Sigmoid colon (tissue), 7 donors: Measurements from ENCODE around the gene PCNT. TPM values are rescaled to one million over a fixed set of nuclear protein-coding genes. Genes with fewer than 3 reads are reported as not detected.

Experiments
- DNase-seq: peaks from one replicate; pipeline ENCODE4 v3.0.0-alpha.2; 2019
- H3K27ac ChIP-seq, 4 donors: fragments of 200-600 bp; sonication (generic); one replicate each; pipeline ENCODE4 v1.5.1; 2016 to 2019; ENCODE audit warnings: mild to moderate bottlenecking in 1 of 4
- H3K27me3 ChIP-seq, 3 donors: fragments of 200-600 bp; sonication (generic); one replicate each; pipeline ENCODE4 v1.5.1; 2019; ENCODE audit warnings: mild to moderate bottlenecking in 1 of 3
- H3K36me3 ChIP-seq, 4 donors: fragments of 200-600 bp; sonication (generic); one replicate each; pipeline ENCODE4 v1.5.1; 2016 to 2019
- H3K4me1 ChIP-seq, 4 donors: fragments of 200-600 bp; sonication (generic); one replicate each; pipeline ENCODE4 v1.5.1; 2017 to 2019
- H3K4me3 ChIP-seq, 4 donors: fragments of 200-600 bp; sonication (generic); one replicate each; pipeline ENCODE4 v1.5.1; 2017 to 2019; ENCODE audit warnings: mild to moderate bottlenecking in 2 of 4, moderate library complexity in 1 of 4
- H3K9me3 ChIP-seq, 4 donors: fragments of 200-600 bp in 3 of 4; sonication (generic) in 3 of 4; one replicate each; pipeline versions ENCODE4 v1.5.1 to v1.6.1; 2013 to 2019
- EP300 ChIP-seq, 4 donors: sonication (generic); formaldehyde crosslinking; IDR thresholded peaks; one replicate each; pipeline ENCODE4 v1.6.1; 2017; ENCODE audit warnings: antibody characterized with exemption in 4 of 4
- POLR2A ChIP-seq, 2 donors: fragments of 450-650 bp; IDR thresholded peaks; one replicate each; pipeline ENCODE4 v1.6.1; 2016; ENCODE audit warnings: antibody characterized with exemption in 2 of 2, mild to moderate bottlenecking in 2 of 2, moderate library complexity in 2 of 2
- POLR2AphosphoS5 ChIP-seq, 4 donors: sonication (generic); formaldehyde crosslinking; IDR thresholded peaks; one replicate each; pipeline ENCODE4 v1.6.1; 2017; ENCODE audit warnings: antibody characterized with exemption in 4 of 4
- WGBS, 2 donors: extraction: QIAGEN DNeasy Blood & Tissue Kit; methylation state at CpG; one replicate each; pipeline ENCODE4 v1.1.7; 2013; 5-methylcytosine and 5-hydroxymethylcytosine counted together
- intact Hi-C: fragments of 100-400 bp; cut with DNase I; formaldehyde crosslinking; loops from one replicate; pipeline ENCODE4 v1.15.1; 2023
- polyA plus RNA-seq, 3 donors: library from polyadenylated mRNA; stranded (reverse); fragments of 200-250 nt; gene quantifications; one replicate each; pipeline ENCODE4 v1.2.3, GENCODE V29; 2013
- total RNA-seq, 4 donors: library from RNA; depleted of rRNA; stranded (reverse); fragments of >200 nt; gene quantifications; one replicate each; pipeline ENCODE4 v1.1.0, GENCODE V29; 2016
- TF ChIP-seq, protein P1 (sequence below), 4 experiments: fragments of 450-650 bp in 3 of 4; fragments of 200-600 bp in 1 of 4; IDR thresholded peaks; one replicate each; pipeline ENCODE4 v1.5.1; 2016 to 2019; ENCODE audit warnings: antibody characterized with exemption in 4 of 4, mild to moderate bottlenecking in 3 of 4, moderate library complexity in 2 of 4
- donor health status: healthy with polysubstance abuse.
- donor health status: Bipolar disorder and iron deficiency.
- donor health status: healthy.

PCNT gene
- total and polyA plus RNA-seq, 7 donors: 6.0 to 49.6 (median 18.5) TPM

GRCh38 chr21:46480466-46480865, 156.5 kb downstream of the PCNT start:
- no peaks in the 10 kb centered on the region for H3K27me3 ChIP-seq
- 94 to 96% methylated on average over 5 of the region's 5 CpGs for WGBS, 2 donors
- H3K9me3 ChIP-seq: no peaks in the 10 kb centered on the region
- no peaks in the 10 kb centered on the region for H3K36me3 ChIP-seq
- H3K27ac ChIP-seq: no peak overlapping the region
- TF ChIP-seq, protein P1, sequence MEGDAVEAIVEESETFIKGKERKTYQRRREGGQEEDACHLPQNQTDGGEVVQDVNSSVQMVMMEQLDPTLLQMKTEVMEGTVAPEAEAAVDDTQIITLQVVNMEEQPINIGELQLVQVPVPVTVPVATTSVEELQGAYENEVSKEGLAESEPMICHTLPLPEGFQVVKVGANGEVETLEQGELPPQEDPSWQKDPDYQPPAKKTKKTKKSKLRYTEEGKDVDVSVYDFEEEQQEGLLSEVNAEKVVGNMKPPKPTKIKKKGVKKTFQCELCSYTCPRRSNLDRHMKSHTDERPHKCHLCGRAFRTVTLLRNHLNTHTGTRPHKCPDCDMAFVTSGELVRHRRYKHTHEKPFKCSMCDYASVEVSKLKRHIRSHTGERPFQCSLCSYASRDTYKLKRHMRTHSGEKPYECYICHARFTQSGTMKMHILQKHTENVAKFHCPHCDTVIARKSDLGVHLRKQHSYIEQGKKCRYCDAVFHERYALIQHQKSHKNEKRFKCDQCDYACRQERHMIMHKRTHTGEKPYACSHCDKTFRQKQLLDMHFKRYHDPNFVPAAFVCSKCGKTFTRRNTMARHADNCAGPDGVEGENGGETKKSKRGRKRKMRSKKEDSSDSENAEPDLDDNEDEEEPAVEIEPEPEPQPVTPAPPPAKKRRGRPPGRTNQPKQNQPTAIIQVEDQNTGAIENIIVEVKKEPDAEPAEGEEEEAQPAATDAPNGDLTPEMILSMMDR (IDR thresholded peaks at IDR 0.05): no peak
- TF ChIP-seq POLR2AphosphoS5 (IDR thresholded peaks at IDR 0.05) (no peak), POLR2A (IDR thresholded peaks at IDR 0.05) (no peak), EP300 (IDR thresholded peaks at IDR 0.05) (no peak)
- H3K4me3 ChIP-seq: no peak overlapping the region
- peaks cover 0 to 3% (median 0%) of the 10 kb centered on the region in 4 donors for H3K4me1 ChIP-seq
- no peak for DNase-seq
- intact Hi-C loops: no loop called here

GRCh38 chr21:46482225-46482845, 158.4 kb downstream of the PCNT start:
- H3K9me3 ChIP-seq: no peaks in the 10 kb centered on the region
- no peak for DNase-seq
- no peak overlapping the region for H3K4me3 ChIP-seq
- no peaks in the 10 kb centered on the region for H3K27me3 ChIP-seq
- H3K4me1 ChIP-seq: peaks cover 0 to 3% (median 0%) of the 10 kb centered on the region in 4 donors
- TF ChIP-seq POLR2A (IDR thresholded peaks at IDR 0.05) (no peak), EP300 (IDR thresholded peaks at IDR 0.05) (no peak), POLR2AphosphoS5 (IDR thresholded peaks at IDR 0.05) (no peak)
- TF ChIP-seq, protein P1 (IDR thresholded peaks at IDR 0.05): no peak
- WGBS, 2 donors: 93 to 94% methylated on average over 6 of the region's 6 CpGs
- peaks cover 0 to 6% (median 0%) of the 10 kb centered on the region in 4 donors for H3K36me3 ChIP-seq
- intact Hi-C loops: no loop called here
- H3K27ac ChIP-seq: no peak overlapping the region

- Histone ChIP-seq H3K27ac (no peak overlapping the region), H3K4me1 (peaks cover 0 to 3% (median 0%) of the 10 kb centered on the region in 4 donors), H3K27me3 (no peaks in the 10 kb centered on the region), H3K4me3 (no peak overlapping the region), H3K9me3 (no peaks in the 10 kb centered on the region), H3K36me3 (peaks cover 0 to 6% (median 0%) of the 10 kb centered on the region in 4 donors)
- no peak for DNase-seq
- intact Hi-C loops: no loop called here
- TF ChIP-seq POLR2AphosphoS5 (IDR thresholded peaks at IDR 0.05) (no peak), POLR2A (IDR thresholded peaks at IDR 0.05) (no peak), EP300 (IDR thresholded peaks at IDR 0.05) (no peak)
- TF ChIP-seq, protein P1 (IDR thresholded peaks at IDR 0.05): no peak
- WGBS, 2 donors: 87 to 91% methylated on average over 2 of the region's 2 CpGs
Observed at GRCh38 chr21:46482846-46483231, 158.9 kb downstream of the PCNT start.

- no peaks in the 10 kb centered on the region for H3K27me3 ChIP-seq
- 68 to 82% methylated on average over 6 of the region's 6 CpGs for WGBS, 2 donors
- TF ChIP-seq POLR2AphosphoS5 (IDR thresholded peaks at IDR 0.05) (no peak), EP300 (IDR thresholded peaks at IDR 0.05) (no peak), POLR2A (IDR thresholded peaks at IDR 0.05) (no peak)
- TF ChIP-seq, protein P1 (IDR thresholded peaks at IDR 0.05): no peak
- peaks cover 0 to 3% (median 0%) of the 10 kb centered on the region in 4 donors for H3K4me1 ChIP-seq
- intact Hi-C loops: no loop called here
- H3K27ac ChIP-seq: no peak overlapping the region
- peaks cover 0 to 6% (median 0%) of the 10 kb centered on the region in 4 donors for H3K36me3 ChIP-seq
- H3K4me3 ChIP-seq: no peak overlapping the region
- DNase-seq: no peak
- no peaks in the 10 kb centered on the region for H3K9me3 ChIP-seq
Observed at GRCh38 chr21:46483300-46484295, 159.6 kb downstream of the PCNT start.
